Neuronal stem cell (in vitro differentiated cells): ENCODE results near the gene PCDHGA4.

Experiments
- DNase-seq: peaks from one replicate; pipeline ENCODE4 v3.0.0-alpha.2; 2013; ENCODE audit warnings: low spot score
- H2AFZ ChIP-seq: one replicate; pipeline ENCODE4 v1.6.1; 2013; ENCODE audit warnings: mild to moderate bottlenecking, low read length, inconsistent platforms
- H2AK5ac ChIP-seq: 2 replicates; pipeline ENCODE4 v1.6.1; 2013; ENCODE audit warnings: low read depth, mild to moderate bottlenecking, inconsistent platforms, low read length, moderate library complexity, mixed read lengths
- H2BK120ac ChIP-seq: 2 replicates; pipeline ENCODE4 v1.6.1; 2013; ENCODE audit warnings: low read depth, mild to moderate bottlenecking, inconsistent platforms, low read length, moderate library complexity, mixed read lengths
- H2BK12ac ChIP-seq: one replicate; pipeline ENCODE4 v1.6.1; 2013; ENCODE audit warnings: low read length, inconsistent platforms
- H2BK15ac ChIP-seq: 2 replicates; pipeline ENCODE4 v1.6.1; 2013; ENCODE audit warnings: mild to moderate bottlenecking, low read length, inconsistent platforms, mixed read lengths
- H2BK5ac ChIP-seq: one replicate; pipeline ENCODE4 v1.6.1; 2013; ENCODE audit warnings: inconsistent platforms, mild to moderate bottlenecking, low read length, moderate library complexity
- H3K14ac ChIP-seq: one replicate; pipeline ENCODE4 v1.6.1; 2013; ENCODE audit warnings: low read length, inconsistent platforms
- H3K18ac ChIP-seq: 2 replicates; pipeline ENCODE4 v1.6.1; 2013; ENCODE audit warnings: low read length, inconsistent platforms
- H3K23ac ChIP-seq: 2 replicates; pipeline ENCODE4 v1.6.1; 2013; ENCODE audit warnings: low read depth, mild to moderate bottlenecking, mixed read lengths, low read length, inconsistent platforms; ENCODE audit not compliant: poor library complexity
- H3K27ac ChIP-seq: replicated peaks from 3 replicates; pipeline ENCODE4 v1.5.1; 2013; ENCODE audit warnings: low read length, inconsistent platforms
- H3K27me3 ChIP-seq, 3 experiments: 2 replicates each; pipeline ENCODE4 v1.6.1; 2013; ENCODE audit warnings: low read length in 3 of 3, mild to moderate bottlenecking in 2 of 3, inconsistent platforms in 1 of 3, low read depth in 1 of 3, mixed read lengths in 1 of 3, moderate library complexity in 1 of 3; ENCODE audit not compliant: control insufficient read depth in 3 of 3, insufficient read depth in 3 of 3
- H3K36me3 ChIP-seq, 2 donors: replicated peaks in 1 of 2; 2 replicates each; pipeline ENCODE4 v1.6.1; 2013; ENCODE audit warnings: low read length in 2 of 2; ENCODE audit not compliant: control insufficient read depth in 2 of 2, insufficient read depth in 2 of 2
- H3K4ac ChIP-seq: 2 replicates; pipeline ENCODE4 v1.6.1; 2013; ENCODE audit warnings: inconsistent platforms, mild to moderate bottlenecking, low read length, moderate library complexity
- H3K4me1 ChIP-seq, 2 donors: 1 replicate in 1 of 2; 2 replicates in 1 of 2; pipeline ENCODE4 v1.6.1; 2013; ENCODE audit warnings: low read length in 2 of 2, low read depth in 1 of 2; ENCODE audit not compliant: control insufficient read depth in 2 of 2, insufficient read depth in 1 of 2
- H3K4me2 ChIP-seq: one replicate; pipeline ENCODE4 v1.6.1; 2013; ENCODE audit warnings: mild to moderate bottlenecking, low read length, inconsistent platforms; ENCODE audit not compliant: insufficient read depth, poor library complexity, severe bottlenecking
- H3K4me3 ChIP-seq, 2 donors: 2 replicates each; pipeline ENCODE4 v1.5.1; 2013; ENCODE audit warnings: low read length in 2 of 2, mild to moderate bottlenecking in 2 of 2, inconsistent platforms in 1 of 2, moderate library complexity in 1 of 2
- H3K79me1 ChIP-seq: one replicate; pipeline ENCODE4 v1.6.1; 2013; ENCODE audit warnings: low read depth, mild to moderate bottlenecking, inconsistent platforms, low read length, moderate library complexity
- H3K9ac ChIP-seq: one replicate; pipeline ENCODE4 v1.6.1; 2013; ENCODE audit warnings: mild to moderate bottlenecking, low read depth, low read length, inconsistent platforms; ENCODE audit not compliant: poor library complexity
- H3K9me3 ChIP-seq, 2 donors: replicated peaks in 1 of 2; 2 replicates each; pipeline versions ENCODE3 to v1.6.1; 2013; ENCODE audit warnings: low read length in 2 of 2, mild to moderate bottlenecking in 2 of 2, inconsistent platforms in 1 of 2, low read depth in 1 of 2, mixed read lengths in 1 of 2, moderate library complexity in 1 of 2; ENCODE audit not compliant: control insufficient read depth in 2 of 2, insufficient read depth in 1 of 2
- H4K8ac ChIP-seq: one replicate; pipeline ENCODE4 v1.6.1; 2013; ENCODE audit warnings: low read depth, mild to moderate bottlenecking, inconsistent platforms, low read length, moderate library complexity
- H4K91ac ChIP-seq: one replicate; pipeline ENCODE4 v1.6.1; 2013; ENCODE audit warnings: low read length, low read depth, mild to moderate bottlenecking, inconsistent platforms; ENCODE audit not compliant: poor library complexity
- WGBS, 2 donors: extraction: QIAGEN DNeasy Blood & Tissue Kit; methylation state at CpG; one replicate each; pipeline ENCODE4 v1.1.7; 2013; ENCODE audit warnings: missing lambda C conversion rate in 2 of 2, mixed read lengths in 1 of 2; ENCODE audit not compliant: insufficient read length in 2 of 2, insufficient replicate concordance in 1 of 2; ENCODE audit errors: extremely low coverage in 2 of 2; 5-methylcytosine and 5-hydroxymethylcytosine counted together

The PCDHGA4 gene

DNA sequence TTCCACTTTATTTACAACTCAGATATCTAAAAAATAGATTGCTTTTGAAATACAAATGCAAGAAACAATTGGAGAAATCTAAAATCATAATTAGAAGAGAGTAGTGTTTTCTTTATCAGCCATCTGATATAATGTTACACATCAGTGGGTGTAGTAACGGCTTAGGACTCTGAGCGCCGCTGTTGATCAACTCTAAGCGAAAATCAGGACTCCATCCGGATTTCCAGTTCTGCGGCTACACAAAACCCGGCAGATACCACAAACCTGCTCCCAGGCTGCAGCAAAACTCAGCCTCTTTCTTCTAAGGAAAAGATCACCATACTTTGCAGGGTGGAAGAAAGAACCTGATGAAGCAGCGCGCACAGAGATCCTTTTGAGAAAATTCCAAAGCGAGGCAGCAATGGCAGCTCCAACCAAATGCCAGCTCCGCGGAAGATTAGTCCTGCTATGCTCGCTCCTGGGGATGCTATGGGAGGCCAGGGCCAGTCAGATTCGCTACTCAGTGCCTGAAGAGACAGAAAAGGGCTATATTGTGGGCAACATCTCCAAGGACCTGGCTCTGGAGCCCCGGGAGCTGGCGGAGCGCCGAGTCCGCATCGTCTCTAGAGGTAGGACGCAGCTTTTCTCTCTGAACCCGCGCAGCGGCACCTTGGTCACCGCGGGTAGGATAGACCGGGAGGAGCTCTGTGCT is 47.9 kb downstream of the PCDHGA4 start, which contains the start of gene PCDHGA9:
PCDHGA9 (plus strand) TSS at position 226 of the 691 bp plus-strand sequence; CDS start at position 401, 175 bp downstream.
- DNase-seq, result no peak
- Histone ChIP-seq H3K23ac (no peak within 1 kb of the TSS), H2BK120ac (no peak within 1 kb of the TSS)

DNA sequence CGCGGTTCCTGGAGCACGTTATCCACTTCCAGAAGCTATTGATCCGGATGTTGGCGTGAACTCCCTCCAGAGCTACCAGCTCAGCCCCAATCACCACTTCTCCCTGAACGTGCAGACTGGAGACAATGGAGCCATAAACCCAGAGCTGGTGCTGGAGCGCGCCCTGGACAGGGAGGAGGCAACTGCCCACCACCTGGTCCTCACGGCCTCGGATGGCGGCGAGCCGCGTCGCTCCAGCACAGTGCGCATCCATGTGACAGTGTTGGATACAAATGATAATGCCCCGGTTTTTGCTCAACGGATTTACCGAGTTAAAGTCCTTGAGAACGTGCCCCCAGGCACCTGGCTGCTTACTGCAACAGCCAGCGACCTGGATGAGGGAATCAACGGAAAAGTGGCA is 48.6 kb downstream of the PCDHGA4 start:
- no peak overlapping the region for H2AFZ ChIP-seq
- H3K23ac ChIP-seq, result no peak overlapping the region
- H3K4me2 ChIP-seq, result no peak overlapping the region
- no peaks in the 10 kb centered on the region for H3K36me3 ChIP-seq
- no peak for DNase-seq
- H3K4ac ChIP-seq, result no peak overlapping the region
- WGBS, 2 donors, result no CpG with 5 or more reads among the region's 22 CpGs
- H2AK5ac ChIP-seq, result no peak overlapping the region
- H3K9ac ChIP-seq, result no peak overlapping the region
- H3K18ac ChIP-seq, result no peak overlapping the region
- H2BK120ac ChIP-seq, result no peak overlapping the region
- H2BK12ac ChIP-seq, result no peak overlapping the region
- H3K4me3 ChIP-seq, result no peak overlapping the region
- no peak overlapping the region for H4K8ac ChIP-seq
- H2BK5ac ChIP-seq, result no peak overlapping the region
- no peaks in the 10 kb centered on the region for H3K27me3 ChIP-seq
- H3K27ac ChIP-seq, result no peak overlapping the region
- H4K91ac ChIP-seq, result no peak overlapping the region
- H2BK15ac ChIP-seq, result no peak overlapping the region
- H3K4me1 ChIP-seq, result no peaks in the 10 kb centered on the region
- no peaks in the 10 kb centered on the region for H3K79me1 ChIP-seq
- H3K14ac ChIP-seq, result no peak overlapping the region
- H3K9me3 ChIP-seq, result peaks cover 33 to 84% of the 10 kb centered on the region in 2 donors

More for the DNA sequence above, 47.9 kb downstream of the PCDHGA4 start, which contains the start of gene PCDHGA9:
- Histone ChIP-seq H4K8ac (no peak within 1 kb of the TSS), H3K4me1 (no peaks in the 10 kb centered on the region), H4K91ac (no peak within 1 kb of the TSS), H2BK12ac (no peak within 1 kb of the TSS), H2AK5ac (no peak within 1 kb of the TSS), H2BK5ac (no peak within 1 kb of the TSS), H3K4me2 (no peak within 1 kb of the TSS), H3K14ac (no peak within 1 kb of the TSS), H3K18ac (no peak within 1 kb of the TSS), H2AFZ (peak within 1 kb of the TSS; percentile 47), H3K27ac (no peak within 1 kb of the TSS), H3K4me3 (no peak within 1 kb of the TSS), H3K4ac (no peak within 1 kb of the TSS), H3K9ac (no peak within 1 kb of the TSS), H3K9me3 (peaks cover 33 to 81% of the 10 kb centered on the region in 2 donors), H2BK15ac (no peak within 1 kb of the TSS), H3K79me1 (no peaks in the 10 kb centered on the region), H3K36me3 (no peaks in the 10 kb centered on the region), H3K27me3 (no peaks in the 10 kb centered on the region)
- WGBS, 2 donors, result no CpG with 5 or more reads among the region's 27 CpGs
